MM.1S (cell line): ENCODE data around the gene PDS5B.
"Not testable (repeated sequence)": the region's sequence is repeated elsewhere in the genome, so short reads cannot be mapped to it uniquely, and the experiment has no call there.

ENCODE experiments used
- EZH2 ChIP-seq: fragments of 300-600 bp; sonication (generic); optimal IDR thresholded peaks from 2 replicates; pipeline ENCODE3; 2017; ENCODE audit warnings: low read depth, mild to moderate bottlenecking, antibody characterized with exemption, low read length, mixed read lengths
- EZH2phosphoT487 ChIP-seq: fragments of 300-600 bp; sonication (generic); IDR thresholded peaks from 2 replicates; pipeline ENCODE4 v1.6.1; 2018; ENCODE audit warnings: antibody characterized with exemption, low read length
- TF ChIP-seq, protein P1 (sequence below): fragments of 300-600 bp; sonication (generic); IDR thresholded peaks from 2 replicates; pipeline ENCODE4 v1.5.1; 2016; ENCODE audit warnings: antibody characterized with exemption, low read length, mixed read lengths

DNA sequence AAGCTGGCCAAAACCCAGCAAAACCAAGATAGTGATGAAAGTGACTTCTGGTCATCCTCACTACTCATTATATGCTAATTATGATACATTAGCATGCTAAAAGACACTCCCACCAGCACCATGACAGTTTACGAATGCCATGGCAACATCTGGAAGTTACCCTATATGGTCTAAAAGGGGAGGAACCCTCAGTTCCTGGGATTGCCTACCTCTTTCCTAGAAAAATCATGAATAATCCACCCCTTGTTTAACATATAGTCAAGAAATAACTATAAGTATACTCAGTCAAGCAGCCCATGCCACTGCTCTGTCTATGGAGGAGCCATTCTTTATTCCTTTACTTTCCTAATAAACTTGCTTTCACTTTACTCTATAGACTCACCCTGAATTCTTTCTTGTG, 25.4 kb upstream of the PDS5B start:
- TF ChIP-seq, protein P1, sequence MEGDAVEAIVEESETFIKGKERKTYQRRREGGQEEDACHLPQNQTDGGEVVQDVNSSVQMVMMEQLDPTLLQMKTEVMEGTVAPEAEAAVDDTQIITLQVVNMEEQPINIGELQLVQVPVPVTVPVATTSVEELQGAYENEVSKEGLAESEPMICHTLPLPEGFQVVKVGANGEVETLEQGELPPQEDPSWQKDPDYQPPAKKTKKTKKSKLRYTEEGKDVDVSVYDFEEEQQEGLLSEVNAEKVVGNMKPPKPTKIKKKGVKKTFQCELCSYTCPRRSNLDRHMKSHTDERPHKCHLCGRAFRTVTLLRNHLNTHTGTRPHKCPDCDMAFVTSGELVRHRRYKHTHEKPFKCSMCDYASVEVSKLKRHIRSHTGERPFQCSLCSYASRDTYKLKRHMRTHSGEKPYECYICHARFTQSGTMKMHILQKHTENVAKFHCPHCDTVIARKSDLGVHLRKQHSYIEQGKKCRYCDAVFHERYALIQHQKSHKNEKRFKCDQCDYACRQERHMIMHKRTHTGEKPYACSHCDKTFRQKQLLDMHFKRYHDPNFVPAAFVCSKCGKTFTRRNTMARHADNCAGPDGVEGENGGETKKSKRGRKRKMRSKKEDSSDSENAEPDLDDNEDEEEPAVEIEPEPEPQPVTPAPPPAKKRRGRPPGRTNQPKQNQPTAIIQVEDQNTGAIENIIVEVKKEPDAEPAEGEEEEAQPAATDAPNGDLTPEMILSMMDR = not testable (repeated sequence)
- not testable (repeated sequence) for TF ChIP-seq EZH2phosphoT487, EZH2
